Stimulated activated CD4-positive, alpha-beta T cell treated with anti-CD3 and anti-CD28 coated beads, TNF-alpha, amount 100 ng/mL, for 1 hour (primary cell): ENCODE measurements around the gene STK33.

ENCODE experiments used
- DNase-seq, 3 donors: peaks; one replicate each; pipeline ENCODE4 v3.0.0-alpha.2; 2020; ENCODE audit warnings: low read depth in 3 of 3, low spot score in 1 of 3

STK33 gene

DNA sequence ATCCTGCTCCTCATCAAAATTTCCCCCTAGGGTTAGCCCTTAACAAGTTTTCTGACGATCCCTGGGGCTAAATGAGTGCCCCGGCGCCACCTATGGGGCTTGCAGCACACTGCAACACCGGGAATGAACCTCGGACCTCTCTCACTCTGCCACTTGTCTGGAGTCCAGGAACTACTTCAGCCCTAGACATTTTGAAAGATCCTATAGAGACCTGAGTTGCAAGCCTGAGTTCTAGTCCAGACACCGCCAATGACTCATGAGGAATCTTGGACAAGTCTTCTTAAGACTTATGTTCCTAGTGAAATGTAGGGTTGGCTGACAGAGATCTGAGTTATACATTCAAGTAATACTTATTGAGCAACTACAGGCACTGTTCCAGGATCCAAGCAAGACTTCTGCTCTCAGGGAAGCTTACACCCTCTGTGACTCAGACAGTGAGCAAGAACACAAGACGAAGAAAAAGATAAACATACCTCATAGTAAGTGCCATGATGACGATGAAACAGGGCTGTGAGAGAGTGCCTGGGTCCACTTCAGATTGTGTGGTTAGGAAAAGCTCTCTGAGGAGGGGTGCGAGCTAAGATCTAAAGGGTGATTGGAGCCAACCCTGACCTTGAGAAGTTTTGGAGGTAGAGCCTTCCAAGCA, 10.2 kb upstream of the STK33 start:
- DNase-seq: peak in 1 of 3 donors; percentile 12

DNA sequence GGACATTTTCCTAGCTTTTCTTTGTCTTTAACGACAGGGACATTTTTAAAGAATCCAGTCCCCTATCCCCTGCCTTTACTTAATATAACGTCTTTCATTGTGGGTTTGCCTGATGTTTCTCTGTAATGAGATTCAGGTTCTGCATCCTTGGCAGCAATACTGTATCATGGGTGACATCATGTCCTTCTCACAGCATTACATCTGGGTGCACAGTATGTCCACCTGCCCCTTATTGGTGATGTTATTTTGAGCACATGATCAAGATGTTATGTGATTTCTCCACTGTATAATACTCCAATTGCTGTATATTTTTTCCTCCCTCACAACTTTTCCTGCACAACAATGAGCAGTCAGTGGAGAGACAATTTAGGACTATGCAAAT, 9.7 kb upstream of the STK33 start:
- no peak for DNase-seq

- no peak for DNase-seq
Measured at GRCh38 chr11:8601376-8602133, 7.5 kb upstream of the STK33 start.

DNA sequence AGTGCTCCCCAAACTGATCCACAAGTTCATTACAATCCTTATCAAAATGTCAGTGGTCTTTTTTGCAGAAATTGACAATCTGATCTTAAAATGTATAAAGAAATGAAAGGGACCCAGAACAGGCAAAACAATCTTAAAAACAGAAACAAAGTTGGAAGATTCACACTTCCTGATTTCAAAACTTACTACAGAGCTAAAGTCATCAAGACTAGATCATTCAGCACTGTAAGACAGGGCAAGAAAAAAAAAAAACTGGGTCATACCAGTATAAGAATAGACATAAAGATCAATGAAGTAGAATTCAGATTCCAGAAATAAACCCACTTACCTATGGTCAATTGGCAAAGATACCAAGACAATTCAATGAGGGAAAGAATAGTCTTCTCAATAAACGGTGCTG, 4.5 kb upstream of the STK33 start:
- no peak for DNase-seq

DNA sequence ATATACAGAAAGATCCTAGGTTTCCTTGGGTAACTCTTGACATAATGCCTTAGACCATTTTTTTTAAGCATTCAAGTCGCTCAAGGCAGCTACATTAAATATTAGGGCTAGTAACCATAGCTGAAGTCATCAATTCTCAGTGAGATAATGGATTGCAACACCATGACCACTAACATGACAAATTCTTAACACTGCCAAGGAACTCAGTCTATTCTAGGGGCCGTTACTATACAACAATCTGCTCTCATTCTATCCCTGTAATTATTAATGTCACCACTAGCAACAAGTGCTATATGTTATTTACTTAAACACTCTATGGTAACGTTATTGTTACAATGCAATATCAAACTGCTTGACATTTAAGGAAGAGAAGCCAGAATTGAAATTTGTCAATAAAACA, 3.2 kb upstream of the STK33 start:
- no peak for DNase-seq

DNA sequence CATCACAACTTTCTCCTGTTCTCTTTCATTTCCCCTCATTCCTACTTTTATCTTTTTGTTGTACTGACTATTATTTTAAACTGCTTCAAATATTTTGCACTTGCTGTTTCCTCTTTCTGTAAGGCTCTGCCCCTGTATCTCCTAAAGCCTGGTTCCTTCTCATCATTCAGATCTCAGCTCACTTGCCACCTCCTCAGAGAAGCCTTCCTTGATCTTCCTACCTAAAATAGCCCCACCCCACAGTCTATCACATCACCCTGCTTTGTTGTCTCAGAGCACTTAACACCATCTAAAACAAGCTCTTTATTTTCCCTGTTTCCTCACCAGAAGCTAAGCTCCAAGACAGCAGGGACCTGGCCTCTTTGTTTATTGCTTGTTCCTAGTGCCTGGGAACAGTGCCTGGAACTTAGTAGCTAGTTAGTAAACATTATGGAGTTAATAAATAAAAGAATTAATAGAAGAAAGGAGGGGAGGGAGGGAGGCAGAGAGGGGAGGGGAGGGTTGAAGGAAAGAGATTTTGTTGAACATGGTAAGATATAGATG, 2.5 kb upstream of the STK33 start:
- no peak for DNase-seq

DNA sequence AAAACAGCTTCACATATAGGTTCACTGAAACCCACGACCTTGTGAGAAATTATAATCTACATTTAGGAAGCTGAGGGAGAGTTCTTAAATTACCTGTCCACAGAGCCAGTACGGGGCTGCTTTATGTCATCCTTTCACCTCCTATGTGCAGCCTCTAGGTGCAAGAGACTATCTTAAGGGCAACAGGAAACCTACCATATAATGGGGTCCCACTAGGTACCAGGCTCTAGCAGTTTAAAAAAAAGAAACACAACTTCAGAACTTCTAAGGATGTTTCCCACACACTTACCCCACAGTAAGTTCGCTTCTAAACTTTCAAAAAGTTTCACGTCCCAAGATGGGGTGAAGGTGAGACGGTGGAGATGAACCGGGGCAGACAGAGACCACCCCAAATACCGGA, 573 bp downstream of the STK33 start:
- DNase-seq: no peak

DNA sequence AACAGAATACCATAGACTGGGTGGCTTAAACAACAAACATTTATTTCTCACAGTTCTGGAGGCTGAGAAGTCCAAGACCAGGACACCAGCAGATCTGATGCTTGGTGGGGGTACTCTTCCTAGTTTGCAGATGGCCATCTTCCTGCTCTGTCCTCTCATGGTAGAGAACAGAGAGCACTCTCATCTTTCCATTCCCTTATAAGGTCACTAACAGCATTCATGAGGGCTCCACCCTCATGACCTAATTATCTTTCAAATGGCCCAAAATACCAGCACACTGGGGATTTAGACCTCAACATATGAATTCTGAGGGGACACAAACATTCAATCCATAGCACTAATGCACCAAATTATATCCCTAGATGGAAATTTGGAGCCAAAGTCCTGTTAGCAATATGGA, 6.1 kb downstream of the STK33 start:
- DNase-seq: no peak

GRCh38 chr11:8586805-8587204, 7.2 kb downstream of the STK33 start:
- DNase-seq: no peak

GRCh38 chr11:8586184-8586583, 7.8 kb downstream of the STK33 start:
- DNase-seq: no peak

- DNase-seq: no peak
Measured at GRCh38 chr11:8584511-8584910, 9.5 kb downstream of the STK33 start.

GRCh38 chr11:8584082-8584481, 9.9 kb downstream of the STK33 start:
- DNase-seq: no peak

- no peak for DNase-seq
Measured at GRCh38 chr11:8581300-8581699, 12.7 kb downstream of the STK33 start.

- no peak for DNase-seq
Measured at GRCh38 chr11:8577791-8578581, 16.0 kb downstream of the STK33 start.

GRCh38 chr11:8574798-8575197, 19.2 kb downstream of the STK33 start:
- DNase-seq: no peak

DNA sequence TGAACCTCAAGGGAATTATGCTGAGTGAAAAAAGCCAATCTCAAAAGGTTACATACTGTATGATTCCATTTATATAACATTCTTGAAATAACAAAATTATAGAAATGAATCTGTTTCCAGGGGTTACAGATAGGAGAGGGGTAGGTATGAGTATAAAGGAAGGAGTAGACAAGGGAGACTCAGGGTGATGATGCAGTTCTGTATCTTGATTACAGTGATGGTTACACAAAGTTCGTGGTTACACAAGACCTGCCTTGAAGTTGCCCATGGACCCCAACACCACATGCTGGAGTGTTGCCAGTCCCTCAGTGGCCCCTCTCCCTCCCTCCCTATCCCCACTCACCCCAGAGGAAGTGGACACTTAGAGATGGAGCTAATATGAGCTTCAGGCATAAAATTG, 20.3 kb downstream of the STK33 start:
- DNase-seq: no peak

GRCh38 chr11:8567602-8568198, 26.3 kb downstream of the STK33 start:
- DNase-seq: no peak

DNA sequence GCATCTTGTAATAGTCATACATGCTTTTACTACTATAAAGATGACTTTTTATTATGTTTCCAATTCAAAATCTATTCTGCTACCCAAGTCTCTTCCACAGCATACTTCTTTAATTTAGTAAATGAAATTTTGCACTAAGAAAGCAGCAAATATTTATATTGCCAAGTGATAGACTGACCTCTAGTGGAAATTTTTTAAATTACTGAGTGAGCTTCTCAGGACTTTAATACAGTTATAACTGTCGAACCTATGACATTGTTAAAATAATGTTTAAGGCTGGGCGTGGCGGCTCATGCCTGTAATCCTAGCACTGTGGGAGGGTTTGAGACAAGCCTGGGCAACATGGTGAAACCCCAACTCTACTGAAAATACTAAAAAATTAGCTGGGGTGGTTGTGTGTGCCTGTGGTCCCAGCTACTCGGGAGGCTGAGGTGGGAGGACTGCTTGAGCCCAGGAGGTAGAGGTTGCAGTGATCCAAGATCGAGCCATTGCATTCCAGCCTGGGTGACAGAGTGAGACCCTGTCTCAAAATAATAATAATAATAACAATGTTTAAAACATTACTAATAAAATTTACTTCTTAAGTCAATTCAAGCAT, 27.3 kb downstream of the STK33 start:
- no peak for DNase-seq

- no peak for DNase-seq
Measured at GRCh38 chr11:8564526-8564925, 29.5 kb downstream of the STK33 start.

- DNase-seq: no peak
Measured at GRCh38 chr11:8561461-8561860, 32.6 kb downstream of the STK33 start.

DNA sequence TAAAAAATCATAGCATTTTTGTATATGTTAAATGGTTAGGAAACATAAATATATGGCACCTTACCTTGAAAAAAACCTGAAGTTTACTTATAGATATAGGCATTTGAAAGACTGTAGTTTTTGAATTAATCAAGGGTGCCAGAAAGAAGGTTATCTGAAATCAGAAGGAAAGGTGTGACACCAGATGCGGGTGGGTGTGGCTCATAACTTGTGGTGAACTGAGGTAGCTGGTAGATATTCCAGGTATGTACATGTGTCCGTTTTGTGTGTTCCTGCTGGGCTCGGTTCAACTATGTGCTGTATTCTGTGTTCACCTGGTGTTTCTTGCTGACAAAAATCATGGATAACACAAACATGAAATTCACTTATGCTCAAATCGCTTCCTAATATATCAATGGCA, 35.6 kb downstream of the STK33 start:
- DNase-seq: no peak
